NCI-H2107 treated with DMSO at 0.1 percent for 48 hours (cell line): ENCODE results near the gene KIF14.
A peak's percentile ranks its signal among the peaks of the same experiment; 100 is the strongest.
"Not testable (repeated sequence)": the region's sequence is repeated elsewhere in the genome, so short reads cannot be mapped to it uniquely, and the experiment has no call there.

ENCODE experiments used
- DNase-seq: peaks from one replicate; lab custom pipeline; 2025; ENCODE audit not compliant: unreplicated experiment; lab: John Stamatoyannopoulos, UW

Gene KIF14

DNA sequence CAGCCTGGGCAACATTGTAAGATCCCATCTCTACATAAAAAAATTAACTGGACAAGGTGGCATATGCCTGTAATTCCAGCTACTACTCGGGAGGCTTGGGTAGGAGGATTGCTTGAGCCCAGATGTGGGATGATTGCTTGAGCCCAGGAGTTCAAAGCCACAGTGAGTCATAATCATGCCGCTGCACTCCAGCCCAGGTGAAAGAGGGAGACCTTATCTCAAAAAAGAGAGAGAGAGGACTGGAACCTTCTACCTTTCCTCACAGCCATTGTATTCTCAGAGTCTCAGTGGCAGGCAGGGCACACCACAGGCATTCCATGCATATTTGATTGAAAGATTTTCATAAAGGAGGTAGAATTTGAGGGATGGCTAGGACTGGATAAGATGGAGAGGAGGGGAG is 78.4 kb downstream of the KIF14 start:
- DNase-seq: no peak

DNA sequence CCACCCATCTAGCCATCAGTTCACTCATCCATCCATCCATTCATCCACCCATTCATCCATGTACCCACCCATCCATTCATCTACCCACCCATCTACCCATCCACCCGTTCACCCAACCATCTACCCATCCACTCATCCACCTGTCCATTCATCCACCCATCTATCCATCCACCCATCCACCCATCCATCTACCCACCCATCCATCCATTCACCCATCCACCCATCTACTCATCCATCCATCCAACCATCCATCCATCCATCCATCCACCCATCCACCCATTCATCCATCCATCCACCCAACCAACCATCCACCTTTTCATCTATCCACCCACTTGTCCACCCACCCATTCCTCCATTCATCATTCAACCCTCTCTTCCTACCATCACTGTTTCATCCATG is 80.3 kb downstream of the KIF14 start:
- DNase-seq: no peak

GRCh38 chr1:200538179-200538578 is 82.4 kb downstream of the KIF14 start:
- DNase-seq: no peak

DNA sequence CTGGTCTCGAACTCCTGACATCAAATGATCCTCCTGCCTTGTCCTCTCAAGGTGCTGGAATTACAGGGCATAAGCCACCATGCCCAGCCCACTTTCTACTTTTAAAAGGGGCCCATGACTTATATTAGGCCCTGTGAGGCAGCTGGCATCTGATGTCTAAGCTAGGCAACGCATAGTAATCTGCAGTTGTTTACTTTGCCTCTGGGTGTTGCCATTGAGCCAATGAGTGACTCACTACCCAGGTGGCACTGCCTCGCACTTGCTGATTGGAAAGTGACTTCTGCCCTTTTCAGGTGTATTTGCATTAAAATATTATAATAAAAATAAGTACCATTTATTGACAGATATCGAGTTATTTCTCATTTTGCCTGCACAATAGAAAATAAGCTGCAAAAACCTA is 84.9 kb downstream of the KIF14 start:
- peak; percentile 40 for DNase-seq

DNA sequence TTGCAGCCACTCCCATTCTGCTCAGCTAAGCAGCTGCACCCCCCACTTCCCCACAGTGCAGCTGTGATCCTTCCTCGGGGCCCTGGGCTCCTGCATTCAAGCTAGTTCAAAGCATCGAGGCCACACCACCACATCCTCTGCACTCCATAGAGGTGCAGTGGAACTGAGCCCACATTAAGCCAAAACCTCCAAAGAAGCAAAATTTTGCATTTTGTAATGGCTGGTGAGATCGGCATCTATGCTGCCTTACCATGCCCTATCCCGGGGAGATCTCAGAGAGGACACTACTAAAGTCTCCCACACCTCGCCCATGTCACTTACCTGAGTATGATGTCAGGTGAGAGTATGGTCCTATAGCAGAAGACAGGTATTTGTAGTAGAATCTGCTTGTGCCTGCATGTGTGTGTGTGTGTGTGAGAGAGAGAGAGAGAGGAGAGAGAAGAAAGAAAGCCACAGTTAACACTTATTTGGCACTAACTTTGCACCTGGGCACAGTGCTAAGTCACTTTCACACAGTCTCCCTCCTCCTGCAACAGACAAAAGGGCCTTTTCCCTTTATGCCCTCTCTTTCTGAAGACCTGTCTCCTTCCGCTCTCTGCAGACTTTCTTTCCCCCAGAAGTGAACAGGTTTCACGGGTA is 89.8 kb downstream of the KIF14 start:
- no peak for DNase-seq

GRCh38 chr1:200528858-200529606 is 91.5 kb downstream of the KIF14 start:
- no peak for DNase-seq

DNA sequence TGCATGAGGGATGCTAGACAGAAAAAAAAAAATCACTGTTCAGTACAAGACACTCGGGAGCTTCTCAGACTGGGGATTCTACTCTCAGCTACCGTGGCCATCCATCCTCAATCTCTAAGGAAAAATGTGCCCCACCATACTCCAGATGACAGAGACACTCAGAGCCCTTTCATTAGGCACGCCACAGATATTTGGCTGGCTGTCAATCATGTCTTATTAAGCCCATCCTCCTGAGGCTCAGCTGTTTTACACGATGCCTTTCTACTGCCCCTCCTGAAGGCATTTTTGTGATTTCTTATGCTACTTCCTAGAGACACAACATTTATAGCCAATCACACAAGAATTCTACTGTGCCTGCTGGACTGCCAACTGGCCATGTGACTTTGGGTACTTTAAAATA is 92.9 kb downstream of the KIF14 start:
- no peak for DNase-seq

- peak; percentile 22 for DNase-seq
These were observed 93.6 kb downstream of the KIF14 start for GRCh38 chr1:200526709-200527612.

DNA sequence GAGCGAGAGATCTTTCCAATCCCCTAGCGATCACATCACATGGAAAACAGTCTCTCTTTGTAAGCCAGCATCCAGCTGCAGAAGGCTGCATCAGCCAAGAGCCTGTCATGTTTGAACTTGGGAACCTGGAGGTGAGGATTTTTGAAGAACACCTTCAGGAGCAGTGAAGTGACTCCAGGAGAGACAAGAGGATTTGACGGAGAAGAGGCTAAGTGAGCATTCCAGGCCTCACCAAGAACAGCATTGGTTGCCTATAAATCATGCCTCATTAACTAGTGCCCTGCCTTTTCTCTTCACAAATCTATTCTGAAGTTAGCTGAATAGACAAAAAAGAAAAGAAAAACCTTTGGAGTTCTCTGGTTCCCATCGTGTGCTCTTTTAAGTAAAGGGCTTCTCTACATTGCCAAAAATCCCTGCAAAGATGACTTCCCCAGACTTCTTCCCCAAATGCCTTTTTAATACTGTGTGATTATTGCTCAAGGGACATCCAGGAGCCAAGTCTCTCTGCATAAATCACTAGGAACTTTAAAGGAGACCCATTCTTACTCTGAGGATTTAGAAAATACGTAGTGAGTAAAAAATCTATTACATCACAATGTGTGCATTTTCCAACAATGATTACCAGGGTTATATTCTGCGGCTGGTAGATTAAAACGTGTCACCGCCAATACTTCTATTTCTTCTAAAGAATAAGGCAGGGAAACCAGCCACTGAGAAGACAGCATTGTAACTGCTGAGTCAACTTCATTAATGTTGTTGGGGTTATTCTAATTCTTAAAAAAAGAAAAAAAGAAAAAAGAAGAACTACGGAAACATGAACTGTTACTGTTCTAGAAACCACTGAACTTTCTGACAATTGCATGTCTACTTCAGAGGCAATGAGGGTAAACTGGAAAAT is 95.2 kb downstream of the KIF14 start:
- no peak for DNase-seq

DNA sequence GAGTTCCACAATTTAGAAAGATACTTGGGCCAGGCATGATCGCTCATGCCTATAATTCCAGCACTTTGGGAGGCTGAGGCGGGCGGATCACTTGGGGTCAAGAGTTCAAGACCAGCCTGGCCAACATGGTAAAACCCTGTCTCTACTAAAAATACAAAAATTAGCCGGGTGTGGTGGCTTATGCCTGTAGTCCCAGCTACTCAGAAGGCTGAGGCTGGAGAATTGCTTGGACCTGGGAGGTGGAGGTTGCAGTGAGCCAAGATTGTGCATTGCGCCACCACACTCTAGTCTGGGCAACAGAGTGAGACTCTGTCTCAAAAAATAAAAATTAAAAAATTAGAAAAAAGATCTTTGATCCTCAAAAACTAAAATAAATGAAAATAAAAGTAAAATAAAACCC is 96.0 kb downstream of the KIF14 start:
- not testable (repeated sequence) for DNase-seq

- DNase-seq: peak; percentile 62
These were observed 96.5 kb downstream of the KIF14 start for GRCh38 chr1:200524092-200524491.

- no peak for DNase-seq
These were observed 99.8 kb downstream of the KIF14 start for GRCh38 chr1:200520735-200521134.

DNA sequence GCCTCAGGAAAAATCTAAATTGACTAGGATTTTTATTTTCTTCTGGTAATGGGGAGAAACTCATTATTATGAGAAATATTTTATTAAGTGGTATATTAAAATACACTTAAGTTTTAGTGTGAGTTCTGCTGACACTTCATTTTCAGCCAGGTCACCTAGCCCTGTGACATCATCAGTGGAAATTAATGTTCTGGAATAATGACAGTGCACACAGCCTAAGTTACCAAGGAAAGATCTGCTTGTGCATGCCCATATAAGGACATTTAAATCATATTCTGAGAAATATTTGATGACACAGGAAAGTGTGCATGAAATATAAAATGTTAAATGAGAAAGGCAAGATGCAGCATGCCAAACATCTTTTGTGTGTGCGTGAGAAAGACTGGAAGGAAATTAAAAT is 102.0 kb downstream of the KIF14 start:
- DNase-seq: no peak

DNA sequence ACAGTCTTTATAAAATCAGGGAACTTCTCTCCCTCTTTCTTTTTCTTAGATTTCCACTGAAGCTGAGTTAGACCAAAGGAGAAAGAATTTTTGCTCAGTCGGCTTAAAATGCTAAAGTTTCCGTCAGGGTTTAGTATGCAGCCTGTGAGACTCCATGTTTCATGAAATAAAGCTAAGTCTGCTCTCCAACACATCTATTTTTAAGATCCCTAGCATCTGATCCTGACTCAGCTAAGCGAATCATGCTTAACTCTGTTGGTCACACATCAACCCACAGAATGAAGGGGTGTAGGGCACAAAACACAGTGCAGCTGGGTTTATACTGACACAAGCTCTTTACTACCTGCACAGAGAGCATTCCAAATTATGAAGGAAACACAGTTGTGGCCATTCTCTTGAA is 108.4 kb downstream of the KIF14 start:
- no peak for DNase-seq

DNA sequence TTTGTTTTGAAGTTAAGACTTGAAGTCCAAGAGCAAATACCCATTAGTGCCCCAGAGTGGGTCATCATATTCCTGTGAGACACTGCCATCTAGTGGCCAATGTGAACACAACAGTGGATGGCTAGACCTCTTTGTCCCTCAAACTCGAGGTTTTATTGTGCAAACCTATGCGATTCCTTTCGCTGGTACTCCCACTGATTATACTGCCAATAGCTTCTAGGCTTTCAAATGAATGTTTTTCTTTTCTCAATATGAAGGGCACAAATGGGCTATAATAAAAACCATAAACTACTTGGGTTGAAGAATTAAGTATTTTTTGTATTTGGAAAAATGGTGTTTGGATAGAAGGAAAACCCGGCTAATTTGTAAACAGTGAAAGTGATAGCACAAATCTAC is 110.3 kb downstream of the KIF14 start:
- DNase-seq: peak; percentile 82

DNA sequence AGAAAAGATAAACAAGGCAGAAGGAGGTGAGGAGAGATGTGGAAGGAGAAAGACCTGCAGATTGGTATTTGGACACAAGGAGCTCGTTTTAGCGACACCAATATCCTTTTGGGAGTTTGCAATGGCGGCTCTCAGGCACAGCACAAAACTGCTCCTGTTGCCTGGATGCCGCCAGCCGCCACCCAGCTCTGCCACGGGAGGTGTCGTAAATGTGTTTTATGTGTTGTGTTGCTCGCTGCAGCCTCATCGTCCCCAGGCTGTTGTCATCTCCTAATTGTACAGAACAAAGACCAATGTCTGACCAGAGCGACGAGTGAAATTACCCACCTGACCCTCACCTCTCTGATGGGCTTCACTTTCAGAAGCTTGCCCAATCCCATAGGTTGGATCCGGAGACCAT is 114.1 kb downstream of the KIF14 start:
- DNase-seq: no peak

DNA sequence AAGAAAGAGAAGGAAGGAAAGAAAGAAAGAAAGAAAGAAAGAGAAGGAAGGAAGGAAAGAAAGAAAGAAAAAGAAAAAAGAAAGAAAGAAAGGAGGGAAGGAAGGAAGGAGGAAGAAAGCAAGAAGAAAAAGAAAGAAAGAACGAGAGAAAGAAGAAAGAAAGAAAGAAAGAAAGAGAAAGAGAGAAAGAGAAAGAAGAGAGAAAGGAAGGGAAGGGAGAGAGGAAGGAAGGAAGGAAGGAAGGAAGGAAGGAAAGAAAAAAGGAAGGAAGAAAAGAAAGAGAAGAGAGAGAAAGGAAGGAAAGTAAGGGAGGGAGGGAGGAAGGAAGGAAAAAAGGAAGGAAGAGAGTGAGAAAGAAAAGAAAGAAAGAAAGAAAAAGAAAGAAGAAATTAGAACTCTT is 115.3 kb downstream of the KIF14 start:
- no peak for DNase-seq
